Activated CD8-positive, alpha-beta memory T cell treated with anti-CD3 and anti-CD28 coated beads, Interleukin-2, amount 50 U/mL, for 1 hour (primary cell): ENCODE results near the gene GCNT2.
"Not testable (repeated sequence)": the region's sequence is repeated elsewhere in the genome, so short reads cannot be mapped to it uniquely, and the experiment has no call there.

ENCODE experiments used
- DNase-seq: peaks from one replicate; pipeline ENCODE4 v3.0.0-alpha.2; 2020; ENCODE audit errors: extremely low read depth

Gene GCNT2

DNA sequence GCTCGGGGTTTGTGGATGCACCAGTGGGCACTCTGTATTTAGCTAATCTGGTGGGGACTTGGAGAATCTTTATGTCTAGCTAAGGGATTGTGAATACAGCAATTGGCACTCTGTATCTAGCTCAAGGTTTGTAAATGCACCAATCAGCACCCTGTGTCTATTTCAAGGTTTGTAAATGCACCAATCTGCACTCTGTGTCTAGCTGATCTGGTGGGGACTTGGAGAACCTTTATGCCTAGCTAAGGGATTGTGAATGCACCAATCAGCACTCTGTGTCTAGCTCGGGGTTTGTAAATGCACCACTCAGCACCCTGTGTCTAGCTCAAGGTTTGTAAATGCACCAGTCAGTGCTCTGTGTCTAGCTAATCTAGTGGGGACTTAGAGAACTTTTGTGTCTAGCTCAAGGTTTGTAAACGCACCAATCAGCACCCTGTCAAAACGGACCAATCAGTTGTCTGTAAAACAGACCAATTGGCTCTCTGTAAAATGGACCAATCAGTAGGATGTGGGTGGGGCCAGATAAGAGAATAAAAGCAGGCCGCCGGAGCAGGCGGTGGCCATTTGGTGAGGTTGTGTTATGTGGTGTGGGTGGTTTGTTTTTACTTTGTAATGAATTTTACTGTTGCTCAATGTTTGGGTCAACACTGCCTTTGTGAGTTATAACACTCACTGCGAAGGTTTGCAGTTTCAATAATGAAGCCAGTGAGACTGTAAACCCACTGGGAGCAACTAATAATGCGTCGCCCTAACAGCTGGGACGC is 139.5 kb downstream of the GCNT2 start:
- not testable (repeated sequence) for DNase-seq

- DNase-seq: no peak
Observed at GRCh38 chr6:10662207-10662606, 141.1 kb downstream of the GCNT2 start.

GRCh38 chr6:10662742-10663141 is 141.6 kb downstream of the GCNT2 start:
- DNase-seq: no peak

- not testable (repeated sequence) for DNase-seq
Observed at GRCh38 chr6:10665595-10665994, 144.4 kb downstream of the GCNT2 start.

GRCh38 chr6:10668126-10668917 is 147.2 kb downstream of the GCNT2 start:
- DNase-seq: no peak

GRCh38 chr6:10676403-10676802 is 155.3 kb downstream of the GCNT2 start:
- DNase-seq: no peak

DNA sequence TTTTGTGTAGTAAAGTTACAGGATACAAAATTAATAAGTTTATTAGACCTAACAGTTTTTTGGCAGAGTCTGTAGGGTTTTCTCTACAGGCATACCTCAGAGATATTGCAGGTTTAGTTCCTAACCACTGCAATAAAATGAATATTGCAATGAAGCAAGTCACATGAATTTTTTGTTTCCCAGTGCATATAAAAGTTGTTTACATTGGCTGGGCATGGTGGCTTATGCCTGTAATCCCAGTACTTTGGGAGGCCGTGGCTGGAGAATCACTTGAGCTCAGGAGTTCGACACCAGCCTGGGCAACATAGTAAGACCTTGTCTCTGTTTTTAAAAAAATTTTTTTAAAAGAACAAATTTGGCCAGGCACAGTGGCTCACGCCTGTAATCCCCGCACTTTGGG is 157.3 kb downstream of the GCNT2 start:
- no peak for DNase-seq
